PFSK-1 (cell line): ENCODE measurements around the gene MAPK1IP1L.

Source experiments
- POLR2AphosphoS5 ChIP-seq: IDR thresholded peaks from 2 replicates; pipeline ENCODE4 v1.6.1; 2012; ENCODE audit warnings: low read depth, mild to moderate bottlenecking, control low read depth, low read length, moderate library complexity
- TAF1 ChIP-seq: IDR thresholded peaks from 2 replicates; pipeline ENCODE4 v1.6.1; 2012; ENCODE audit warnings: low read length, control low read depth, borderline replicate concordance; ENCODE audit not compliant: insufficient read depth

DNA sequence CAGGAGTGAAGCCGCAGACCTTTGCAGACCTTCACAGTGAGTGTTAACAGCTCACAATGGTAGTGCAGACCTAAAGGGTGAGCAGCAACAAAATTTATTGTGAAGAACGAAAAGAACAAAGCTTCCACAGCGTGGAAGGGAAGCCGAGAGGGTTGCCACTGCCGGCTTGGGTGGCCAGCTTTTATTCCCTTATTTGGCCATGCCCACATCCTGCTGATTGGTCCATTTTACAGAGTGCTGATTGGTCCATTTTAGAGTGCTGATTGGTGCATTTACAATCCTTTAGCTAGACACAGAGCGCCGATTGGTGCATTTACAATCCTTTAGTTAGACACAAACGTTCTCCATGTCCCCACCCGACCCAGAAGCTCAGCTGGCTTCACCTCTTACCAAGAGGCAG is 35.5 kb downstream of the MAPK1IP1L start:
- TF ChIP-seq TAF1, result no peak
- TF ChIP-seq POLR2AphosphoS5, result no peak
